Measurements from ENCODE around the gene EFCAB14.
"Not testable (repeated sequence)": the region's sequence is repeated elsewhere in the genome, so short reads cannot be mapped to it uniquely, and the experiment has no call there.

EFCAB14 gene

DNA sequence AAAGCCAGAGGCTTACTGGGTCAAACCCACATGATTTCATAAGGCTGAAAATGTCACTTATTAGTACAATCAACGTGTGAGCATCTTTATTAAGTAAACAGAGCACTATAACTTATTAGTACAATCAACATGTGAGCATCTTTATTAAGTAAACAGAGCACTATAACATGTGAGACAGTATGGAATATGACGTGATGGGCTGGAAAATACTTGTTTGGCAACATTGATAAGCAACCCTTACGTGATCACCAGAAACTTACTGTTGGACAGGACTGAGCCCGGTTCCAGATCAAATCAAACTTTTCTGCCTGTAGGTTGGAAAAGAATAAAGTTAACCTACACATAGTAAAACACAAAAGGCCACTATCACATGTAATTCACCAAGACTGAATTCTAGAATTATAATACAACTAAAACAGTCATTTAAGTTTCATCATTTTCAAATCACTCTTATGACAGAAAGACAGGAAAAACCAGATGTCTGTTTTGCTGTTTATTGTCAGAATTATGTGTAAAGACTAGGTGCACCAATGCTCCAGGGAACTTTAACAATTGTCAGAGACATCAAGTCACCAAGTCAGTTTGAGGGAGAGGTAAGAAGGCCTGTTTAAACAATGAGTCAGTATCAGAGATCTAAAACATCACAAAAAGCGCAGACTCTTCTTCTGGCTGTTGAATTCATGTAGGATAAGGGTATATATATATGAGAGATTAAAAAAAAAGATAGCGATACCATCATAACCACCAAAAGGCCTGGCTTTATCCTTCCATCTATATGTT, 66.4 kb downstream of the EFCAB14 start:
- no peak for DNase-seq

DNA sequence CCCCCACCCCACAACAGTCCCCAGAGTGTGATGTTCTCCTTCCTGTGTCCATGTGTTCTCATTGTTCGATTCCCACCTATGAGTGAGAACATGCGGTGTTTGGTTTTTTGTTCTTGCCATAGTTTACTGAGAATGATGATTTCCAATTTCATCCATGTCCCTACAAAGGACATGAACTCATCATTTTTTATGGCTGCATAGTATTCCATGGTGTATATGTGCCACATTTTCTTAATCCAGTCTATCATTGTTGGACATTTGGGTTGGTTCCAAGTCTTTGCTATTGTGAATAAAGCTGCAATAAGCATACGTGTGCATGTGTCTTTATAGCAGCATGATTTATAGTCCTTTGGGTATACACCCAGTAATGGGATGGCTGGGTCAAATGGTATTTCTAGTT, 67.8 kb downstream of the EFCAB14 start:
- not testable (repeated sequence) for DNase-seq

DNA sequence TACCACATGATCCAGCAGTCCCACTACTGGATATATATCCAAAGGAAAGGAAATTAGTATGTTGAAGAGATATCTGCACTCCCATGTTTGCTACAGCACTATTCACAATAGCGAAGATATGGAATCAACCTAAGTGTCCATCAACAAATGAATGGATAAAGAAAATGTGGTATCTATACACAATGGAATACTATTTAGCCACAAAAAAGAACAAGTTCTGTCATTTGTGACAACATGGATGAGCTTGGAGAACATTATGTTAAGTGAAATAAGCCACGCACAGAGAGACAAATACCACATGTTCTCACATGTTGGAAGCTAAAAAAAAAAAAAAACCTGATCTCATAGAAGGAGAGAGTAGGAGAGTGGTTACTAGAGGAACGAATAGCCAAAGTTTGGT, 68.4 kb downstream of the EFCAB14 start:
- DNase-seq = no peak

DNA sequence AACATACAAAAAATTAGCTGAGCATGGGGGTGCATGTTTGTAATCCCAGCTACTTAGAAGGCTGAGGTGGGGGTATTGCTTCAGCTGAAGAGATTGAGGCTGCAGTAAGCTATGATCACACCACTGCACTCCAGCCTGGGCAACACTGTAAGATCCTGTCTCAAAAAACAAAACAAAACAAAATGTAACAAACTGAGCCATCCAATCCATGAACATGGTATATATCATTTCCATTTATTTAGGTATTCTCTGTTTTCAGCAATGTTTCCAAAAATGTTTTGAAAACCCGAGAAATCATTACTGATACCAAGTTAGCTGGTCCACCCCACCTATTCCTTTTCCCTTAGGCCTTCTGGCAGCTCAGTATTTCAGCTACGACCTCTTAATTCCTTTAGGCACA, 69.2 kb downstream of the EFCAB14 start:
- DNase-seq = no peak

DNA sequence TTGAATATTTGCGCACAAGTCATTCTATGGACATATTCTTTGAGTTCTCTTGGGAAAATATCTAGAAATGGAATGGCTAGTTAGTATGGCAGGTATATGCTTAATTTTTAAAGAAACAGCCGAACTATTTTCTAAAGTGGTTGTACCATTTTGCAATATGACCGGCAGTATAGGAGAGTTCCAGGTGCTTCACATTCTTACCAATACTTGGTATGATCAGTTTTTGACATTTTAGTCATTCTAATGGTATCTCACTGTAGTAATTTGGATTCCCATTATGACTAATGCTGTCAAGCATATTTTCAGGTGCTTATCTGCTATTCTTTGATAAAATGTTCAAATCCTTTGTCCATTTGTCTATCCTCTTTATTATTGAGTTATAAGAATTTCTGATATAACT, 71.3 kb downstream of the EFCAB14 start:
- DNase-seq = no peak

DNA sequence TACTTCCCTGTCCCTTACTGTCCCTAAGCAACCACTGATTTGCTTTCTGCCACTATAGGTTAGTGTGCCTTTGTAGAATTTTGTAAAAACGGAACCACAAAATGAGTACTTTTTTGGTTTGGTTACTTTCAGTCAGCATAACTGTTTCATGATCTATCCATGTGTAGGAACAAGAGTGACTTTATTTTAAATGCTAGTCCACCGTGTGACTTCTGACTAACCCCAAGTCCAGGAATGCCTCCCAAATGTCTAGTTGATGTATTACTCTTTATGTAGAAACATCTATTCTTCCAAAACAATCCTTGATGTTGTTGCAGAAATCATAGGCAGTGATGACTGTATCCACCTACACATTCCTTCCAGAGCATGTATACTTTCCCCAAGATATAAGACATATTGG, 72.1 kb downstream of the EFCAB14 start:
- DNase-seq = no peak

DNA sequence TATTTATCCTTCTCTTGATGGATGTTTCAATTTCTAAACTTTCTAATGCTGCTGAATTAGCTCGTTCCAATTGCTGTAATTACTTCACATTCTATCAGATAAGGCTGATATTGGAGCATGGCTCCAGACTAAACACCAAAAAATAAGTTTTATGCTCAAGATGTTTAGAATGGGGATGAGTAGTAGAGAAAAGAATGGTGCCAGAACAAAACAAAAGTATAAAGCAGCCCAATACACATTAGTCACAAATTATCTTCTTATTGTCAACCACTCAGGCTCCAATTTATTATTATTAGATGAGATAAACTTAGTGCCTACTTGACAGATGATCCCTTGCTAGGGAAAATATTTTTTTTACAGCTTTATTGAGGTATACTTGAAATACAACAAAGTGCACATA, 72.6 kb downstream of the EFCAB14 start:
- no peak for DNase-seq

DNA sequence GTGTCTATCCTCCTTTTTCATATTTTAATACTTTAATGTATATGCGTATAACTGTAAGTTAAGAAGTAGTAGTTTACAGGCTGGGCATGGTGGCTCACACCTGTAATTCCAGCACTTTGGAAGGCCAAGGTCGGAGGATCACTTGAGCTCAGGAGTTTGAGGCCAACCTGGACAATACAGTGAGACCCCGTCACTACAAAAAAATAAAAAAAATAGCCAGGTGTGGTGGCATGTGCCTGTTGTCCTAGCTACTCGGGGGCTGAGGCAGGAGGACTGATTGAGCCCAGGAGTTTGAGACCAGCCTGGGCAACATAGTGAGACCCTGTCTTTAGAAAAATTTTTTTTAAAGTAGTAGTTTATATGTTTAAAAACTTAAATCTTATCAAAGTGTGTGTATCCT, 73.1 kb downstream of the EFCAB14 start:
- DNase-seq = no peak

DNA sequence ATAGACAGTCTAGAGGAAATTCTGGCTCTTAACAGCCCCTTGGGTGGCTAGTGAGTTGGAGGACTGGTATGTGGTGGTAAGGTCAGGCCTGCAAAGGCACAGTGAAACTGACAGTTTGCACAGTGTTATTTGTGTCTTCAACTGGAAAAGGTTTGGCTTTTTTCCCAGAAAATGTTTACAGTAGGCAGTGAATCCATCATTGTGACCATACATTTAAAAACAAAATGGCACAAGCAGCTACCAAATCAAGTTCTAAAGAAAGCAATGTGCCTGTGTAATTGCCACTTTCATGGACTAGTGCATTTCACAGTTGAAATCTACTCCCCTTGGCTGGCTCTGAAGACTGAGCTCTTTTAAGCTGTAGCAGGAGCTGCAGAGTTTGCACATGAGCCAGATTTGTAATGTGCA, 75.5 kb downstream of the EFCAB14 start:
- DNase-seq = no peak

DNA sequence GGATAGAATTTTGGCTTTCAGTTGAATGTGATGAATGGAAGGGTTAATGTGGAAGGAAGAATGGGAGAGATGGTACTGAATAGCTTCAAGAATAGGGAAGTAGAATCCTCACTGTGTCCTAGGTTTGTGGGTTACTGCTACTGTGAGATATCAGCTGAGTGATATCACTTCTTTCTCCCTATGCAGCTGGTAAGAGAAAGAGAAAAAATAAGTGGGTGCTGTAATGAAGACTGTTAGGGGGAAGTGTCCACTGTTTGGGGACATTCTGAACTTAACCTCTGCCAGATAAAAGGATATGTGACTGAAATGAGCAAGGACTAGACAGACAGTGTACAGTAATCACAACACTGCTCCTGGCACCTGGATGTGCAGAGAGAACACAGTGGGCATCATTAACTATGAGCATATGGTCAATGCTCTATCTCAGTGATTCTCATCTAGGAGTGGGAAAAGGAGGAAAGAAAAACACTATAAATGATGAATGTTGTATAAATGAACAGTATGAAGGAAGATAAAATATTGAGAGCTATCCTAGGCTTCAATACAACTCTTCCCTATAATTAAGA, 76.7 kb downstream of the EFCAB14 start:
- DNase-seq = no peak

DNA sequence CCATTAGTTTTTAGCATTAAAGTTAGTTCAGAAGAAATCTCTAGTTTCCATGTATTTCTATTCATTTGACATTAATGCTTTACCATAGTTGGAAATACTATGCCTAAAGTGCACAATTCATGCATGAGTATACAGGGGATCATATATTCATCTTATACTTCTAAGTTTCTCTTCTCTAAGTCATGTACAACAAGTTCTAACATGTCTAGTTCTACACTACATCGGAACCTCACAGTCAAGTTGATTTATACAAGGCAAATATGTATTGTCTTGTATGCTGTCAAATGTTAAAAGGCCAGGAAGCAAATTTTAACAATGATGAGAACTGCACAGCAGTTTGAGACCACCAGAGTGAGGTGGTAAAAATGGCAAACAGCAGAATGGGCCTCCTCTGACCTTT, 79.4 kb downstream of the EFCAB14 start:
- DNase-seq = no peak

DNA sequence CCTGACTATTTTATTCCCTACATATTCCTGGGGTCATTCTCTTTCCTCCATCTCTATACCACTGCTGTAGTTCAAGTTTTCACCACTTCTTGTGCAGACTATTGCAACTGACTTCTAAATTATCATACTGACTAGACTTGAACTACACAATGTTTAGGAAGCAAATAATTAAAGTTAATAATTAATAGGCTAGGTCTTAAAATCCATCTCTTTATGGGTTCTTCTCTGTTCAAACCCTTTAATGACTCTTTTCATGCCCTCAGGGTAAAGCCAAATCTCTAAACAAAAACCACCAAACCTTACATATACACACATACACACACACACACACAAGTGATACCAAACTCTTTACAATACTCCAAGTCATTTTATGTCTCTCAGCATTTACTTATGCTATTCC, 80.0 kb downstream of the EFCAB14 start:
- no peak for DNase-seq

DNA sequence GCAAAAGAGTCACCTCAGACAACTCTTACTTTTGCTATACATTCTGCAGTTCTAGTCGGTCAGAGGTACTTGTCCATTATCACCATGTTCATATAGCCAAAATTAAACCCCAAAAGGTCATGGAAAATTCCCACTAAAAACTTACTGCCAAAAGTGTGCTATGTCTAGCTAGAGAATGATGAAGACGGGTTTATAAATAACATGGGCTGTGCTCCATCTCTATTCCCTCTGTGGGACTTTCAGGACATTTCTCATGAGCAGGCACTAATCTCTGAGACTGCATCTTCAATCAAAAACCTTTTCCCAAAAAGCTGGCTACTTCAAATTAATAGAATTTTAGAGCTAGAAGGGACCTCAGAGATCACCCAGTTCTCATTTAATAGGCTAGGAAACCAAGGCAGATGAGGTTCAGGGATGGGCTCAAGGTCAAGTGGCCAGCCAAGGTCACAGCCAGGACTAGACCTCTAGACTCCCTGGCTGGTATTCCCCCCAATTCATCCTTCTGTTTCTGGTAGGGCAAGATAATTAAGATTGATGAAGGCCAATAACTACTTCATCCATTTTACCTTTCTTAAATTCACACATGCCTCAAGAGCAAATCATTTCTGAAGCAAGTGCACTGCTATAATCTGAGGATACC, 81.3 kb downstream of the EFCAB14 start:
- DNase-seq = no peak

DNA sequence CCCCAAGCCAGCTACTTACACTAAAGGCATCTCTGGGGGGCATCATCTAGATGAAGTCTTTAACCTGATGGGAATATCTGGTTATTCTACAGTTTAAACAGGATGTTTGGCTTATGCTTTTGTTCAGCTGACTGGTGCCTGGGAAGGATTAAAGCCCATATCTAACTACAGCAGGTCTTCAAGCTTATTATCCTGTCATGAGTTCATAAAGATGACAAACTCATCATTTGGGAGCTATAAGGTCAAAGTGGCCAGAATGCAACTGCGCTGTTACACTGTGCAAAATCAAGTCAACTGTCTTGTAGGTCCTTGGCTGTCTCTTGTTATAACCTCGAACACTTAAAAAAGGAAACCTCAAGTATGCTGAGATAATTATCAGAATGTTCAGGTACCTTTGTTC, 83.7 kb downstream of the EFCAB14 start:
- DNase-seq = no peak

DNA sequence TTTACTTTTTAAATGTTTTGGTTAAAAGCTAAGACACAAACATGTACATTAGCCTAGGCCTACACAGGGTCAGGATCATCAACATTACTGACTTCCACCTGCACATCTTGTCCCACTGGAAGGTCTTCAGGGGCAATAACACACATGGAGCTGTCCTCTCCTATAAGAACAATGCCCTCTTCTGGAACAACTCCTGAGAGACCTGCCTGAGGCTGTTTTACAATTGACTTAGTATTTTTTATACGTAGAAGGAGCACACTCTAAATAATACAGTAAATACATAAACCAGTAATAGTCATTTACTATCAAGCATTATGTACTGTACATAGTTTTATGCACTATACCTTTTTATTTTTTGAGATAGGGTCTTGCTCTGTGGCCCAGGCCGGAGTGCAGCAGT, 88.2 kb downstream of the EFCAB14 start:
- no peak for DNase-seq

Measured in activated gamma-delta T cell treated with Interleukin-2 at 50 U/mL for 16 hours (primary cell).